HFFc6 (cell line): ENCODE measurements around the gene MCC. TPM values are rescaled to one million over a fixed set of nuclear protein-coding genes. Genes with fewer than 3 reads are reported as not detected.

ENCODE experiments used
- DNase-seq: peaks from one replicate; pipeline ENCODE4 v3.0.0-alpha.2; 2018
- H3K27ac Mint-ChIP-seq: 2 replicates; pipeline ENCODE4 v1.8.0; 2020; ENCODE audit warnings: mild to moderate bottlenecking, mixed read lengths
- H3K27me3 Mint-ChIP-seq: 2 replicates; pipeline ENCODE4 v1.8.0; 2021; ENCODE audit warnings: mild to moderate bottlenecking, moderate library complexity, mixed read lengths; ENCODE audit not compliant: insufficient read depth
- H3K36me3 Mint-ChIP-seq: 2 replicates; pipeline ENCODE4 v1.8.0; 2021; ENCODE audit warnings: low read depth, mixed read lengths
- H3K4me1 Mint-ChIP-seq: 2 replicates; pipeline ENCODE4 v1.8.0; 2020; ENCODE audit warnings: low read depth, mixed read lengths
- H3K4me3 Mint-ChIP-seq: 2 replicates; pipeline ENCODE4 v1.8.0; 2020; ENCODE audit warnings: mild to moderate bottlenecking, moderate library complexity, mixed read lengths
- H3K9me3 Mint-ChIP-seq: 2 replicates; pipeline ENCODE4 v1.8.0; 2020; ENCODE audit warnings: mild to moderate bottlenecking, mixed read lengths
- total RNA-seq, 6 experiments: library from RNA; stranded (reverse); fragmentation: NEBNext Ultra II Directional; extraction: Animal tissue kit (Norgen Biotek cat#: 25700); gene quantifications; 2 replicates in 1 of 6; 3 replicates in 5 of 6; pipeline ENCODE4 v1.2.3, GENCODE V29; 2021
- TF ChIP-seq, protein P1 (sequence below): fragments of 200-600 bp; sonication (generic); IDR thresholded peaks from 2 replicates; pipeline ENCODE4 v1.5.0; 2021; ENCODE audit warnings: antibody characterized with exemption, mild to moderate bottlenecking

Gene MCC
- total RNA-seq, 6 experiments from 2014 or later = 2.5 to 4.9 (median 3.0) TPM

DNA sequence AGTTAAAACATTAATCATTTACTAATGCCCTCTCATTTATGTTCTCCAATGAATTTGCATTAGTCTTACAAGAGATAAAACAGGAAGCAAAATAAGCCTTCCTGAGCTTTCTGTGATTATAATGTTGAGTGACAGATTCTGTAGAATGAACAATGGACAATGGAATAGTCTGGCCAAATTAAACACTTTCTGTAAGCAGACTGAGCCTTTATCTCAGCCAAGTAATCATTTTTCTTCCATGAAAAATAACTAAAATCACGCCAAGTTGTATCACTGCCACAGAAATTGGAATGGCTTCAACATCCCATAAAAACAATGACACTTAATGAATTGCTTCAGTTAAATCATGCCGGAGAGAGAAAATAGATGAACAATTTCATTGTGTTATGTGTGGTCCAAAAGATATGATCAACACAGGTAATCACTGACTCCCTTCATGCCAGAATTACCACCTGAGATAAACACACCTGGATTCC, 116.5 kb downstream of the MCC start:
- H3K9me3 Mint-ChIP-seq = no peaks in the 10 kb centered on the region
- TF ChIP-seq, protein P1, sequence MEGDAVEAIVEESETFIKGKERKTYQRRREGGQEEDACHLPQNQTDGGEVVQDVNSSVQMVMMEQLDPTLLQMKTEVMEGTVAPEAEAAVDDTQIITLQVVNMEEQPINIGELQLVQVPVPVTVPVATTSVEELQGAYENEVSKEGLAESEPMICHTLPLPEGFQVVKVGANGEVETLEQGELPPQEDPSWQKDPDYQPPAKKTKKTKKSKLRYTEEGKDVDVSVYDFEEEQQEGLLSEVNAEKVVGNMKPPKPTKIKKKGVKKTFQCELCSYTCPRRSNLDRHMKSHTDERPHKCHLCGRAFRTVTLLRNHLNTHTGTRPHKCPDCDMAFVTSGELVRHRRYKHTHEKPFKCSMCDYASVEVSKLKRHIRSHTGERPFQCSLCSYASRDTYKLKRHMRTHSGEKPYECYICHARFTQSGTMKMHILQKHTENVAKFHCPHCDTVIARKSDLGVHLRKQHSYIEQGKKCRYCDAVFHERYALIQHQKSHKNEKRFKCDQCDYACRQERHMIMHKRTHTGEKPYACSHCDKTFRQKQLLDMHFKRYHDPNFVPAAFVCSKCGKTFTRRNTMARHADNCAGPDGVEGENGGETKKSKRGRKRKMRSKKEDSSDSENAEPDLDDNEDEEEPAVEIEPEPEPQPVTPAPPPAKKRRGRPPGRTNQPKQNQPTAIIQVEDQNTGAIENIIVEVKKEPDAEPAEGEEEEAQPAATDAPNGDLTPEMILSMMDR = no peak
- H3K36me3 Mint-ChIP-seq = no peaks in the 10 kb centered on the region
- H3K4me1 Mint-ChIP-seq = no peaks in the 10 kb centered on the region
- DNase-seq = no peak
- no peak overlapping the region for H3K4me3 Mint-ChIP-seq
- peaks cover 3% of the 10 kb centered on the region; the same call in 1 of the 2 replicates for H3K27me3 Mint-ChIP-seq
- H3K27ac Mint-ChIP-seq = no peak overlapping the region

DNA sequence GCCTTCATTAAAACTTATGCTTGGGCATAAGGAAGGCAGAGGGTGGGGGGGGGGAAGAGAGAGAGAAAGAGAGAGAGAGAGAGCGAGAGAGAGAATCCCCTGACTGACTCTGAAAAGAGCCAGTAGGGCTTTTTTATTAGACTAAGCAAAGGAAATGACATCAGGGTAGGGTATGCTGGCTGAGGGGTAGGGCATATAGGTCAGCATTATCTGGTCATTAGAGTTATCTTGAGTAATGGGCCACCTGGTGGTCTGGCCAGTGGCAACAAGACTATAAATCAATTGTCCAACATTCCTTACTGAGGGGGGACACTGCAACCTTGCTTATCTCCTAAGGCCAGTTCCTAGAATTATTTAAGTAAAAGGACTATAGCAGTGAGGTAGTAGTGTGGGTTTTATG, 120.7 kb downstream of the MCC start:
- DNase-seq = no peak
- Mint-ChIP-seq H3K4me3 (no peak overlapping the region), H3K27me3 (peaks cover 7% of the 10 kb centered on the region; the same call in 1 of the 2 replicates), H3K27ac (no peak overlapping the region), H3K9me3 (peaks cover 7% of the 10 kb centered on the region; the same call in 1 of the 2 replicates), H3K4me1 (no peaks in the 10 kb centered on the region), H3K36me3 (no peaks in the 10 kb centered on the region)
- TF ChIP-seq, protein P1 = no peak

DNA sequence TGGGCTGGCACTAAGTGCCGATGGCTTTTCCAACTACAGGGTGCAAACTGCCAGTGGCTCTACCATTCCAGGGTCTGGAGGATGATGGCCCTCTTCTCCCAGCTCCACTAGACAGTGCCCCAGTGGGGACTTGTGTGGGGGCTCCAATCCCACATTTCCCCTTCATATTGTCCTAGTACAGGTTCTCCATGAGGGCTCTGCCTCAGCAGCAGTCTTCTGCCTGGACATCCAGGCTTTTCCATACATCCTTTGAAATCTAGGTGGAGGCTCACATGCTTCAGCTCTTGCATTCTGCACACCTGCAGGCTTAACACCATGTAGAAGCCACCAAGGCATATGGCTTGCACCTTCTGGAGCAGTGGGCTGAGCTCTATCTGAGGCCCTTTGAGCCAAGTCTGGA, 123.8 kb downstream of the MCC start:
- DNase-seq = no peak
- H3K9me3 Mint-ChIP-seq = peaks cover 7% of the 10 kb centered on the region; the same call in 1 of the 2 replicates
- no peaks in the 10 kb centered on the region for H3K4me1 Mint-ChIP-seq
- H3K36me3 Mint-ChIP-seq = no peaks in the 10 kb centered on the region
- H3K27me3 Mint-ChIP-seq = peaks cover 7% of the 10 kb centered on the region; the same call in 1 of the 2 replicates
- H3K27ac Mint-ChIP-seq = no peak overlapping the region
- TF ChIP-seq, protein P1 = no peak
- H3K4me3 Mint-ChIP-seq = no peak overlapping the region

DNA sequence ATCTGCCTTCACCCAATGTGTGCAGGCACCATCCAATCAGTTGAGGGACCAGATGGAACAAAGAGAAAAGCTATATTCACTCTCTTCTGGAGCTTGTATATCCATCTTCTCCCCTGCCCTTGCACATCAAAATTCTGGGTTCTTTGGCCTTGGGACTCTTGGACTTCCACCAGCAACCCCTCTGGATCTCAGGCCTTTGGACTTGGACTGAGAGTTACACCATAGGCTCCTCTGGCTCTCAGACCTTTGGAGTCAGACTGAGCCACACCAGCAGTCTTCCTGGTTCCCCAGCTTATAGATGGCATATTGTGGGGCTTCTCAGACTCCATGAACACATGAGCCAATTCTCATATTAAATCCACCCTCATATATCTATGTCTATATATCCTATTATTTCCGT, 126.6 kb downstream of the MCC start:
- Mint-ChIP-seq H3K27ac (no peak overlapping the region), H3K9me3 (peaks cover 7% of the 10 kb centered on the region; the same call in 1 of the 2 replicates), H3K4me1 (no peaks in the 10 kb centered on the region), H3K36me3 (no peaks in the 10 kb centered on the region), H3K27me3 (peaks cover 5% of the 10 kb centered on the region; the same call in 1 of the 2 replicates), H3K4me3 (no peak overlapping the region)
- TF ChIP-seq, protein P1 = no peak
- no peak for DNase-seq

DNA sequence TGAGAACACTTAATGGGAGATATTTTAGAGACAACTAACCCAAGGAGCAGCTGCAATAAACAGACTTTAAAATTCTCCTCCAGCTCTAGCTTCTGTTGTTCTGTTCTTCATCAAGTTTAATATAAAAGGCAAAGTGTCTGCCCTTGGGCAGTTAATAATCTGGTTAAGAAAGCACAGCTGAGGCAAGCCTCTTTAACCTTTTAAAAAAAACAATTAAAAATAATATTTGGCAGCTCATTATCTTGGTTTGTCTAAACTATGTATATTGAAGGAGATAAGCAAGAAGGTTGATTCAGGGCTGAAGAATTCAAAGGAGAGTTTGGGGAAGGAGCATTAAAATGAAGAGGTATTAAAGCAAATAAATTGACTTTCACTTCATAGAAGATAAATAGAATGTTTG, 128.8 kb downstream of the MCC start:
- Mint-ChIP-seq H3K4me1 (no peaks in the 10 kb centered on the region), H3K36me3 (no peaks in the 10 kb centered on the region), H3K27ac (no peak overlapping the region), H3K27me3 (peaks cover 3% of the 10 kb centered on the region; the same call in 1 of the 2 replicates), H3K9me3 (no peaks in the 10 kb centered on the region), H3K4me3 (no peak overlapping the region)
- DNase-seq = no peak
- TF ChIP-seq, protein P1 = no peak
